Activated CD4-positive, alpha-beta T cell treated with anti-CD3 and anti-CD28 coated beads, Interleukin-2, amount 10 ng/mL, durations not matched to agents 7 days and 5 days (primary cell): ENCODE measurements around the gene NBPF1. TPM values are rescaled to one million over a fixed set of nuclear protein-coding genes. Genes with fewer than 3 reads are reported as not detected.
"Not testable (repeated sequence)": the region's sequence is repeated elsewhere in the genome, so short reads cannot be mapped to it uniquely, and the experiment has no call there.

ENCODE experiments used
- CTCF ChIA-PET: fragments of 350-600 bp; sonication (Branson Sonifier 250); formaldehyde crosslinking; loops from one replicate; lab custom pipeline; 2021; ENCODE audit warnings: antibody characterized with exemption; lab: Charles Lee
- POLR2A ChIA-PET: fragments of 350-600 bp; sonication (Branson Sonifier 250); formaldehyde crosslinking; loops from one replicate; lab custom pipeline; 2021; ENCODE audit warnings: antibody characterized with exemption; lab: Charles Lee
- DNase-seq: peaks from one replicate; pipeline ENCODE4 v3.0.0-alpha.2; 2020
- H3K27ac Mint-ChIP-seq: one replicate; pipeline ENCODE4 v1.8.0; 2021; ENCODE audit warnings: mild to moderate bottlenecking, moderate library complexity, mixed read lengths
- H3K27me3 Mint-ChIP-seq: one replicate; pipeline ENCODE4 v1.8.0; 2021; ENCODE audit warnings: mixed read lengths
- H3K36me3 Mint-ChIP-seq: one replicate; pipeline ENCODE4 v1.8.0; 2021; ENCODE audit warnings: low read depth, mixed read lengths
- H3K4me1 Mint-ChIP-seq: one replicate; pipeline ENCODE4 v1.8.0; 2021; ENCODE audit warnings: mixed read lengths
- H3K4me3 Mint-ChIP-seq: one replicate; pipeline ENCODE4 v1.8.0; 2021; ENCODE audit warnings: mild to moderate bottlenecking, moderate library complexity, mixed read lengths
- H3K9me3 Mint-ChIP-seq: one replicate; pipeline ENCODE4 v1.8.0; 2021; ENCODE audit warnings: mixed read lengths
- total RNA-seq, 2 experiments: library from RNA; stranded (reverse); gene quantifications; one replicate each; pipeline ENCODE4 v1.2.3, GENCODE V29; 2021

NBPF1 gene
- total RNA-seq, 2 experiments from 2014 or later = 6.7 to 7.7 TPM

GRCh38 chr1:16561035-16561434 lies 52.3 kb downstream of the NBPF1 start:
- CTCF ChIA-PET, H3K36me3 Mint-ChIP-seq, H3K27me3 Mint-ChIP-seq, H3K27ac Mint-ChIP-seq, POLR2A ChIA-PET, H3K4me1 Mint-ChIP-seq, DNase-seq, H3K4me3 Mint-ChIP-seq, H3K9me3 Mint-ChIP-seq: not testable (repeated sequence)

- CTCF ChIA-PET, H3K27me3 Mint-ChIP-seq, POLR2A ChIA-PET, H3K4me1 Mint-ChIP-seq, H3K36me3 Mint-ChIP-seq, DNase-seq, H3K4me3 Mint-ChIP-seq, H3K9me3 Mint-ChIP-seq, H3K27ac Mint-ChIP-seq: not testable (repeated sequence)
Observed at GRCh38 chr1:16560498-16560897, 52.9 kb downstream of the NBPF1 start.

GRCh38 chr1:16559688-16560087 lies 53.7 kb downstream of the NBPF1 start:
- POLR2A ChIA-PET, CTCF ChIA-PET: not testable (repeated sequence)

GRCh38 chr1:16557034-16557433 lies 56.3 kb downstream of the NBPF1 start:
- H3K9me3 Mint-ChIP-seq, H3K4me3 Mint-ChIP-seq, H3K27me3 Mint-ChIP-seq, H3K36me3 Mint-ChIP-seq, H3K4me1 Mint-ChIP-seq, DNase-seq, POLR2A ChIA-PET, CTCF ChIA-PET, H3K27ac Mint-ChIP-seq: not testable (repeated sequence)

More at GRCh38 chr1:16559688-16560087, 53.7 kb downstream of the NBPF1 start:
- H3K27ac Mint-ChIP-seq, H3K9me3 Mint-ChIP-seq, H3K4me1 Mint-ChIP-seq, DNase-seq, H3K27me3 Mint-ChIP-seq, H3K4me3 Mint-ChIP-seq, H3K36me3 Mint-ChIP-seq: not testable (repeated sequence)

GRCh38 chr1:16553244-16553643 lies 60.1 kb downstream of the NBPF1 start:
- DNase-seq, H3K4me3 Mint-ChIP-seq, H3K9me3 Mint-ChIP-seq, H3K36me3 Mint-ChIP-seq, H3K4me1 Mint-ChIP-seq, H3K27ac Mint-ChIP-seq, POLR2A ChIA-PET, CTCF ChIA-PET, H3K27me3 Mint-ChIP-seq: not testable (repeated sequence)

- H3K4me3 Mint-ChIP-seq, CTCF ChIA-PET, H3K4me1 Mint-ChIP-seq, DNase-seq, H3K9me3 Mint-ChIP-seq, POLR2A ChIA-PET, H3K36me3 Mint-ChIP-seq, H3K27ac Mint-ChIP-seq: not testable (repeated sequence)
- H3K27me3 Mint-ChIP-seq = peaks cover 10% of the 10 kb centered on the region
Observed at GRCh38 chr1:16550212-16550918, 63.0 kb downstream of the NBPF1 start.

GRCh38 chr1:16549545-16549944 lies 63.8 kb downstream of the NBPF1 start:
- H3K9me3 Mint-ChIP-seq, CTCF ChIA-PET, DNase-seq, H3K27ac Mint-ChIP-seq, H3K36me3 Mint-ChIP-seq, POLR2A ChIA-PET, H3K4me3 Mint-ChIP-seq, H3K4me1 Mint-ChIP-seq: not testable (repeated sequence)
- peaks cover 18% of the 10 kb centered on the region for H3K27me3 Mint-ChIP-seq

GRCh38 chr1:16547502-16548241 lies 65.7 kb downstream of the NBPF1 start:
- H3K36me3 Mint-ChIP-seq, H3K4me1 Mint-ChIP-seq, H3K9me3 Mint-ChIP-seq, CTCF ChIA-PET, H3K27ac Mint-ChIP-seq, H3K4me3 Mint-ChIP-seq, DNase-seq, POLR2A ChIA-PET: not testable (repeated sequence)
- peaks cover 22% of the 10 kb centered on the region for H3K27me3 Mint-ChIP-seq

- H3K4me1 Mint-ChIP-seq, H3K4me3 Mint-ChIP-seq, CTCF ChIA-PET, POLR2A ChIA-PET, H3K36me3 Mint-ChIP-seq, DNase-seq, H3K9me3 Mint-ChIP-seq, H3K27ac Mint-ChIP-seq: not testable (repeated sequence)
- peaks cover 27% of the 10 kb centered on the region for H3K27me3 Mint-ChIP-seq
Observed at GRCh38 chr1:16545682-16546095, 67.7 kb downstream of the NBPF1 start.

GRCh38 chr1:16540421-16540893 lies 72.9 kb downstream of the NBPF1 start:
- peaks cover 30% of the 10 kb centered on the region for H3K27me3 Mint-ChIP-seq
- POLR2A ChIA-PET, H3K27ac Mint-ChIP-seq, H3K4me1 Mint-ChIP-seq, H3K4me3 Mint-ChIP-seq, DNase-seq, CTCF ChIA-PET, H3K36me3 Mint-ChIP-seq, H3K9me3 Mint-ChIP-seq: not testable (repeated sequence)

- CTCF ChIA-PET, H3K4me3 Mint-ChIP-seq, H3K36me3 Mint-ChIP-seq, H3K27ac Mint-ChIP-seq, H3K9me3 Mint-ChIP-seq, H3K4me1 Mint-ChIP-seq, DNase-seq, POLR2A ChIA-PET: not testable (repeated sequence)
- peaks cover 30% of the 10 kb centered on the region for H3K27me3 Mint-ChIP-seq
Observed at GRCh38 chr1:16537528-16537927, 75.8 kb downstream of the NBPF1 start.

GRCh38 chr1:16536796-16537195 lies 76.6 kb downstream of the NBPF1 start:
- POLR2A ChIA-PET, H3K4me3 Mint-ChIP-seq, CTCF ChIA-PET, H3K4me1 Mint-ChIP-seq, H3K27ac Mint-ChIP-seq, H3K36me3 Mint-ChIP-seq, DNase-seq, H3K9me3 Mint-ChIP-seq: not testable (repeated sequence)
- H3K27me3 Mint-ChIP-seq = peaks cover 35% of the 10 kb centered on the region

GRCh38 chr1:16535898-16536297 lies 77.5 kb downstream of the NBPF1 start:
- H3K9me3 Mint-ChIP-seq, CTCF ChIA-PET, DNase-seq, H3K36me3 Mint-ChIP-seq, H3K4me1 Mint-ChIP-seq, H3K27ac Mint-ChIP-seq, H3K4me3 Mint-ChIP-seq, POLR2A ChIA-PET: not testable (repeated sequence)
- H3K27me3 Mint-ChIP-seq = peaks cover 34% of the 10 kb centered on the region
